Ureter (tissue), 1 donor: Measurements from ENCODE around the gene SLC25A45. TPM values are rescaled to one million over a fixed set of nuclear protein-coding genes. Genes with fewer than 3 reads are reported as not detected.
A peak's percentile ranks its signal among the peaks of the same experiment; 100 is the strongest.
"Not testable (repeated sequence)": the region's sequence is repeated elsewhere in the genome, so short reads cannot be mapped to it uniquely, and the experiment has no call there.

Source experiments
- DNase-seq: peaks from one replicate; pipeline ENCODE4 v3.0.0-alpha.2; 2020; ENCODE audit warnings: low spot score
- total RNA-seq: library from RNA; stranded (reverse); gene quantifications from one replicate; pipeline ENCODE4 v1.2.4, GENCODE V29; 2023
- donor health status: DM: yes; HTN: yes; CAD: no.

Gene SLC25A45
- total RNA-seq, 1 donor from 2014 or later: 9.4 TPM

- no peak for DNase-seq
Measured at GRCh38 chr11:65362966-65363365, 19.5 kb downstream of the SLC25A45 start.

- no peak for DNase-seq
Measured at GRCh38 chr11:65362320-65362931, 20.0 kb downstream of the SLC25A45 start.

GRCh38 chr11:65357856-65358356 lies 24.5 kb downstream of the SLC25A45 start:
- DNase-seq: no peak

- no peak for DNase-seq
Measured at GRCh38 chr11:65356394-65356972, 26.0 kb downstream of the SLC25A45 start.

GRCh38 chr11:65355776-65356393 lies 26.6 kb downstream of the SLC25A45 start:
- DNase-seq: no peak

- no peak for DNase-seq
Measured at GRCh38 chr11:65355013-65355775, 27.3 kb downstream of the SLC25A45 start.

GRCh38 chr11:65354265-65355012 lies 28.0 kb downstream of the SLC25A45 start, which contains the start of gene TIGD3:
Gene TIGD3 (plus strand): TSS chr11:65354751. CDS start chr11:65355809, 1,058 bp downstream.
- DNase-seq: peak; percentile 97

GRCh38 chr11:65353900-65354264 lies 28.6 kb downstream of the SLC25A45 start:
- no peak for DNase-seq

- DNase-seq: no peak
Measured at GRCh38 chr11:65353376-65353775, 29.1 kb downstream of the SLC25A45 start.

- DNase-seq: no peak
Measured at GRCh38 chr11:65352783-65353182, 29.7 kb downstream of the SLC25A45 start.

- no peak for DNase-seq
Measured at GRCh38 chr11:65351511-65351910, 30.9 kb downstream of the SLC25A45 start.

- DNase-seq: no peak
Measured at GRCh38 chr11:65341856-65342255, 40.6 kb downstream of the SLC25A45 start.

- no peak for DNase-seq
Measured at GRCh38 chr11:65340226-65340625, 42.2 kb downstream of the SLC25A45 start.

GRCh38 chr11:65338676-65339075 lies 43.8 kb downstream of the SLC25A45 start:
- no peak for DNase-seq

GRCh38 chr11:65334696-65335295 lies 47.6 kb downstream of the SLC25A45 start:
- no peak for DNase-seq

GRCh38 chr11:65332591-65332990 lies 49.9 kb downstream of the SLC25A45 start:
- DNase-seq: not testable (repeated sequence)

- DNase-seq: no peak
Measured at GRCh38 chr11:65330544-65330943, 51.9 kb downstream of the SLC25A45 start.

GRCh38 chr11:65329944-65330403 lies 52.5 kb downstream of the SLC25A45 start:
- peak; percentile 91 for DNase-seq

- no peak for DNase-seq
Measured at GRCh38 chr11:65329478-65329877, 53.0 kb downstream of the SLC25A45 start.

- no peak for DNase-seq
Measured at GRCh38 chr11:65327021-65327420, 55.4 kb downstream of the SLC25A45 start.

- DNase-seq: no peak
Measured at GRCh38 chr11:65325435-65325834, 57.0 kb downstream of the SLC25A45 start.
